ENCODE data around the gene GIGYF2.

DNA sequence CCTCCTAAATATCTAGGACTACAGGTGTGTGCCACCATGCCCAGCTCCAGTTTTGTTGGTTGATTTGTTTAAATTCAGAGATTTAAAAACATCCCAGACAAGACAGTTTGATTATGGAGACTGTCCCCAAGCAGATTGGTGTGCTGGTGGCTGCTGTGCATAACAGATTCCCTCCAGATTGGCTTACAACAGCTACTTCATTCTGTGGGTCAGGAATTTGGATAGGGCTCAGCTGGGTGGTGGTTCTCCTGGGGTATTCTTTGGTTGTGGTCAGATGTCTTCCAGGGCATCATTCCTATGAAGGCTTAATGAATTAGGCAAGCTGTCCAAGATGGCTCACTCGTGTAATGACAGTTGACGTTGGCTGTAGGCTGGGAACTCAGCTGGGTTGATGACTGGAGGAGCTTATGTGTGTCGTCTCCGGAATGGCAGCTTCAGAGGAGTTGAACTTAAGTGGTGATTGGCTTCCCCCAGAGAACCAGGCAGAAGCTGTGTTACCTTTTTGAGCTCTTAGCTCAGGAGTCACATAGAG, 162.3 kb downstream of the GIGYF2 start:
- TF ChIP-seq CTCF (IDR thresholded peaks at IDR 0.05; ENCODE audit: borderline replicate concordance, extremely low read depth, low read length, poor library complexity, severe bottlenecking) (no peak), EZH2 (IDR thresholded peaks at IDR 0.05; ENCODE audit: borderline replicate concordance, low read depth, low read length, severe bottlenecking) (no peak)
